ENCODE measurements around the gene KIRREL3. TPM values are rescaled to one million over a fixed set of nuclear protein-coding genes. Genes with fewer than 3 reads are reported as not detected.

The KIRREL3 gene
- polyA plus RNA-seq, 1 donor (not counting 4 experiments of a cell fraction or from before 2014, with no cell fraction given) = 0.04 TPM

GRCh38 chr11:126398721-126399120, 601.8 kb downstream of the KIRREL3 start:
- no peaks in the 10 kb centered on the region for H3K9me3 ChIP-seq (ENCODE audit: control insufficient read depth, low read depth, low read length)
- dilution Hi-C loops (cut with MboI; ENCODE audit: extremely low pct_ligation_motif_present, low sequenced_read_pairs) = no loop called here
- peaks cover 6% of the 10 kb centered on the region for H3K79me2 ChIP-seq (ENCODE audit: control insufficient read depth, insufficient read depth, low read length)
- no peaks in the 10 kb centered on the region for H4K20me1 ChIP-seq (ENCODE audit: control insufficient read depth, extremely low read depth, insufficient read depth, low read length)
- H3K4me1 ChIP-seq (ENCODE audit: control insufficient read depth, extremely low read depth, insufficient read depth, low read length) = peaks cover 20% of the 10 kb centered on the region
- H3K9me1 ChIP-seq (ENCODE audit: control insufficient read depth, extremely low read depth, insufficient read depth, low read length) = peaks cover 6% of the 10 kb centered on the region
- no peak overlapping the region for H2AFZ ChIP-seq (ENCODE audit: control insufficient read depth, low read length)
- H3K27ac ChIP-seq (ENCODE audit: control insufficient read depth, insufficient read depth, low read length) = no peak overlapping the region
- no peaks in the 10 kb centered on the region for H3K36me3 ChIP-seq (ENCODE audit: control insufficient read depth in 2 of 2, extremely low read depth in 1 of 2, insufficient read depth in 2 of 2, low read length in 2 of 2)
- H3K9ac ChIP-seq (ENCODE audit: control insufficient read depth, extremely low read depth, insufficient read depth, low read length) = no peak overlapping the region
- FAIRE-seq = no peak
- H3K4me3 ChIP-seq (ENCODE audit: control insufficient read depth in 2 of 3, extremely low read depth in 1 of 3, insufficient read depth in 2 of 3, low read depth in 1 of 3, low read length in 3 of 3) = no peak overlapping the region
- no peak for TF ChIP-seq EZH2 (IDR thresholded peaks at IDR 0.05; ENCODE audit: low read length)
- TF ChIP-seq, protein P1, sequence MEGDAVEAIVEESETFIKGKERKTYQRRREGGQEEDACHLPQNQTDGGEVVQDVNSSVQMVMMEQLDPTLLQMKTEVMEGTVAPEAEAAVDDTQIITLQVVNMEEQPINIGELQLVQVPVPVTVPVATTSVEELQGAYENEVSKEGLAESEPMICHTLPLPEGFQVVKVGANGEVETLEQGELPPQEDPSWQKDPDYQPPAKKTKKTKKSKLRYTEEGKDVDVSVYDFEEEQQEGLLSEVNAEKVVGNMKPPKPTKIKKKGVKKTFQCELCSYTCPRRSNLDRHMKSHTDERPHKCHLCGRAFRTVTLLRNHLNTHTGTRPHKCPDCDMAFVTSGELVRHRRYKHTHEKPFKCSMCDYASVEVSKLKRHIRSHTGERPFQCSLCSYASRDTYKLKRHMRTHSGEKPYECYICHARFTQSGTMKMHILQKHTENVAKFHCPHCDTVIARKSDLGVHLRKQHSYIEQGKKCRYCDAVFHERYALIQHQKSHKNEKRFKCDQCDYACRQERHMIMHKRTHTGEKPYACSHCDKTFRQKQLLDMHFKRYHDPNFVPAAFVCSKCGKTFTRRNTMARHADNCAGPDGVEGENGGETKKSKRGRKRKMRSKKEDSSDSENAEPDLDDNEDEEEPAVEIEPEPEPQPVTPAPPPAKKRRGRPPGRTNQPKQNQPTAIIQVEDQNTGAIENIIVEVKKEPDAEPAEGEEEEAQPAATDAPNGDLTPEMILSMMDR (optimal IDR thresholded peaks at IDR 0.05 in 1 of 3, IDR thresholded peaks at IDR 0.05 in 1 of 3, conservative IDR thresholded peaks at IDR 0.05 in 1 of 3; ENCODE audit: extremely low read depth in 1 of 3, insufficient read depth in 2 of 3, low read length in 3 of 3) = no peak
- DNase-seq (ENCODE audit: low read depth, low spot score) = no peak
- no peaks in the 10 kb centered on the region for H3K27me3 ChIP-seq (ENCODE audit: control insufficient read depth, extremely low read depth, insufficient read depth, low read length)
- no peak overlapping the region for H3K4me2 ChIP-seq (ENCODE audit: control insufficient read depth, extremely low read depth, insufficient read depth, low read depth, low read length)

DNA sequence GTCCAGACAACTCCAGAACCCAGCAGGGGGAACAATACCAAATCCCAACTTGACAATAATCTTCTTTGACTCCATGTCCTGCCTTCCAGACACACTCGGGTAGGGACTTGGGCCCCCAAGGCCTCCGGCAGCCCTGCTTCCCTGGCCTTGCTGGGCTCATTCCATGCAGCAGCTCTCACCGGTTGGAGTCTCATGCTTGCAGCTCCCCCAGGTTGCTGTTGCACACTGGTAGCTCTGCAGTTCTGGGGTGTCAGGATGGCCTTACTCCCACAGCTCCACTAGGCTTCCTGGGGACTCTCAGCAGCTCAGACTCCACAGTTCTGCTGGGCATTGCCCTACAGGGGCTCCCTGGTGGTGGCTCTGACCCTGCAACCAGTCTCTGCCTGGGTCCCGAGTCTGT, 602.3 kb downstream of the KIRREL3 start:
- no peaks in the 10 kb centered on the region for H3K36me3 ChIP-seq (ENCODE audit: control insufficient read depth in 2 of 2, extremely low read depth in 1 of 2, insufficient read depth in 2 of 2, low read length in 2 of 2)
- no peaks in the 10 kb centered on the region for H3K9me3 ChIP-seq (ENCODE audit: control insufficient read depth, low read depth, low read length)
- no peak overlapping the region for H2AFZ ChIP-seq (ENCODE audit: control insufficient read depth, low read length)
- DNase-seq (ENCODE audit: low read depth, low spot score) = no peak
- dilution Hi-C loops (cut with MboI; ENCODE audit: extremely low pct_ligation_motif_present, low sequenced_read_pairs) = no loop called here
- H4K20me1 ChIP-seq (ENCODE audit: control insufficient read depth, extremely low read depth, insufficient read depth, low read length) = no peaks in the 10 kb centered on the region
- FAIRE-seq = no peak
- TF ChIP-seq, protein P1 (optimal IDR thresholded peaks at IDR 0.05 in 1 of 3, IDR thresholded peaks at IDR 0.05 in 1 of 3, conservative IDR thresholded peaks at IDR 0.05 in 1 of 3; ENCODE audit: extremely low read depth in 1 of 3, insufficient read depth in 2 of 3, low read length in 3 of 3) = no peak
- no peak for TF ChIP-seq EZH2 (IDR thresholded peaks at IDR 0.05; ENCODE audit: low read length)
- no peak overlapping the region for H3K4me3 ChIP-seq (ENCODE audit: control insufficient read depth in 2 of 3, extremely low read depth in 1 of 3, insufficient read depth in 2 of 3, low read depth in 1 of 3, low read length in 3 of 3)
- peaks cover 2% of the 10 kb centered on the region for H3K9me1 ChIP-seq (ENCODE audit: control insufficient read depth, extremely low read depth, insufficient read depth, low read length)
- H3K79me2 ChIP-seq (ENCODE audit: control insufficient read depth, insufficient read depth, low read length) = peaks cover 6% of the 10 kb centered on the region
- H3K9ac ChIP-seq (ENCODE audit: control insufficient read depth, extremely low read depth, insufficient read depth, low read length) = no peak overlapping the region
- peaks cover 20% of the 10 kb centered on the region for H3K4me1 ChIP-seq (ENCODE audit: control insufficient read depth, extremely low read depth, insufficient read depth, low read length)
- H3K27me3 ChIP-seq (ENCODE audit: control insufficient read depth, extremely low read depth, insufficient read depth, low read length) = no peaks in the 10 kb centered on the region
- H3K27ac ChIP-seq (ENCODE audit: control insufficient read depth, insufficient read depth, low read length) = no peak overlapping the region
- no peak overlapping the region for H3K4me2 ChIP-seq (ENCODE audit: control insufficient read depth, extremely low read depth, insufficient read depth, low read depth, low read length)
